ENCODE results near the gene BPIFB4.
"Not testable (repeated sequence)": the region's sequence is repeated elsewhere in the genome, so short reads cannot be mapped to it uniquely, and the experiment has no call there.

BPIFB4 gene

DNA sequence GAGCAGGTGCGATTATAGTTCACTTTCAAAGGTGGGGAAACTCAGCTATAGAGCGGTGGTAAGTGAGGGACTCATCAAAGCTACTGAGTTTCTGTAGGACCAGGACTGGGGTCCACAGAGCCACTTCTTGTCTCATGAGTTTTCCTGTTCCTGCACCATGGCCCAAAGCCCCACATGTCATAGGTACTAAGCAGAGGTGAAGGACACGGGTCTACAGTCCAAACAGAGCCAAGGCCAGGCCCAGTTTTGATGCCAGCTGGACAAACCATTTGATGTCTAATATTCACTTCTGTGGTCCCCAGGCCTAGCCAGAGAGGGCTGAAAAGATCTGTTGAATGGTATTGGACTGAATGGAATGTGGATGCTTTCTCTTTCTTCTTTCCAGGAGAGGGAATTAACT lies 37.0 kb upstream of the BPIFB4 start:
- Histone ChIP-seq H3K27me3 (no peaks in the 10 kb centered on the region), H3K4me3 (no peak overlapping the region), H3K4me1 (no peaks in the 10 kb centered on the region), H3K4me2 (no peak overlapping the region), H3K9ac (no peak overlapping the region), H3K9me3 (replicated peaks in 1 of 11) (peaks cover 32 to 42% (median 36%) of the 10 kb centered on the region in 11 experiments), H4K20me1 (no peaks in the 10 kb centered on the region), H3K36me3 (no peaks in the 10 kb centered on the region; a peak in 1 of 22 replicates), H3K27ac (no peak overlapping the region)
- TF ChIP-seq Cebpa-rat (IDR thresholded peaks at IDR 0.05): no peak

DNA sequence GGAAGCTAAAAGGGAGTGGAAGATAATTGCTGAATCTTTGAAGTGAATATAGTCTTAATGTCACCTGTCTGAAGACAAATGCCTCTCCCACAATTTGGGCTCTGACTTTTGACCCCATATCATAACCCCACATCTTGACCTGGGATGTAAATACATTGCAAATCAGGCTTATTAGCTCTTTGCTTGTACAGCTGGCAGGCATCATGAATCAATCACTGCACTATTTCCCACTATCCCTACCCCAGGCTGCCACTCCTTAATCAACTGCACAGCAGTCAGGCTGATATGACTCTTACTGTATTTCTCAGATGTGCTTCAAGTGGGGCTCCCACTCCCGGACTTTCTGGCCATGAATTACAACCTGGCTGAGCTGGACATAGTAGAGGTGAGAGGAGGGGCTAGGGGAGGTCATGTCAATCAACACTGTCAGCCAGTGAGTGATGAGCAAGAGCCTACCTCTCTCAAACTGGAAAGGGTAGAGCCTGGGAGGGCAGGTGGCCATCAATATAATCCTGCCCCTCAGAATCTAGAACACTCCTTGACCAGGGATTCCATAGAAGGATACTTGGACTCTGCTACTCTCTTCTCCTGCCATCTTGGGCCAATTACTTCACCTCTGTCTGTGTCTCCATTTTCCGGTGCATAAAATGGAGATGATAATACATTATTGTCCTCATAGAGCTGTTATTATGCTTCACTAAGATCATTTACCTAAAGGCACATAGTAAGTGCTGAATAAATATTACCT lies 36.3 kb upstream of the BPIFB4 start:
- no peak overlapping the region for H3K27ac ChIP-seq
- no peaks in the 10 kb centered on the region for H3K27me3 ChIP-seq
- H4K20me1 ChIP-seq: no peaks in the 10 kb centered on the region
- H3K4me2 ChIP-seq: no peak overlapping the region
- H3K9ac ChIP-seq: no peak overlapping the region
- no peaks in the 10 kb centered on the region; a peak in 1 of 22 replicates for H3K36me3 ChIP-seq
- TF ChIP-seq Cebpa-rat (IDR thresholded peaks at IDR 0.05): no peak
- H3K9me3 ChIP-seq (replicated peaks in 1 of 11): peaks cover 35 to 47% (median 41%) of the 10 kb centered on the region in 11 experiments
- H3K4me3 ChIP-seq: no peak overlapping the region
- H3K4me1 ChIP-seq: no peaks in the 10 kb centered on the region

DNA sequence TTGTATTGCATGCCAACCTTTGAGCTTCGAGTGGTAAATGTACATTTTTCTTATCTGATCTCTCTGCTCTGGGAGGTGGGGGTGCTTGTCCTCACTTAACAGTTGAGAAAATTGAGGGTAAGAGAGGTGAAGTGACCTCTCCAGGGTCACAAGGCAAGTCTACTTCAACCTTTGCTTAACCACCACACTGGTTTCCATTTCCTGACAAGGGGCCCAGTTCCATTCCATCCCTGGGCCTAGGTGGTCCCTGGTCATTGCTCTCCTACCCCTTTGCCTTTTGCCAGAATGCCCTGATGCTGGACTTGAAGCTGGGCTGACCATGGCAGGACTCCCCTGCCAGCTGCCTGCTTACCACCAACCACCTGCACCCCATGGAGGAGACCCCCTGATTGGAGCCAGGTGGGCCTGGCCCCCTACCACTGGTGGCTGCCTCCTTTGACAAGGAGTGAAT lies 35.7 kb upstream of the BPIFB4 start:
- no peaks in the 10 kb centered on the region for H4K20me1 ChIP-seq
- no peak for TF ChIP-seq Cebpa-rat (IDR thresholded peaks at IDR 0.05)
- H3K4me2 ChIP-seq: no peak overlapping the region
- H3K9ac ChIP-seq: no peak overlapping the region
- no peak overlapping the region for H3K27ac ChIP-seq
- H3K9me3 ChIP-seq (replicated peaks in 1 of 11): peaks cover 35 to 47% (median 41%) of the 10 kb centered on the region in 11 experiments
- H3K4me1 ChIP-seq: no peaks in the 10 kb centered on the region
- no peak overlapping the region for H3K4me3 ChIP-seq
- H3K27me3 ChIP-seq: no peaks in the 10 kb centered on the region
- H3K36me3 ChIP-seq: no peaks in the 10 kb centered on the region; a peak in 1 of 22 replicates

DNA sequence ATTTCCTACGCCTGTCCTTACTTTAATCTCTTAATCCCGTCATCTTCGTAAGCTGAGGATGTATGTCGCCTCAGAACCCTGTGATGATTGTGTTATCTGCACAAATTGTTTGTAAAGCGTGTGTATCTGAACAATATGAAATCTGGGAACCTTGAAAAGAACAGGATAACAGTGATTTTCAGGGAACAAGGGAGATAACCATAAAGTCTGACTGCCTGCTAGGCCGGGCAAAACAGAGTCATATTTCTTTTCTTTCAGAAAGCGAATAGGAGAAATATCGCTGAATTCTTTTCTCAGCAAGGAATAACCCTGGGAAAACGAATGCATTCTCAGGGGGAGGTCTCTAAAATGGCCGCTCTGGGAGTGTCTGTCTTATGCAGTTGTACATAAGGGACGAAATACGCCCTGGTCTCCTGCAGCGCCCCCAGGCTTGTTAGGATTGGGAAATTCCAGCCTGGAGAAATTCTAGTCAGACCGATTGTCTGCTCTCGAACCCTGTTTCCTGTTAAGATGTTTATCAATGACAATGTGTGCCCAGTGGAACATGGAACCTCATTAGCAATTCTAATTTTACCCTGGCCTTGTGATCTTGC lies 34.2 kb upstream of the BPIFB4 start:
- H3K9me3 ChIP-seq (replicated peaks in 1 of 11): peaks cover 35 to 47% (median 41%) of the 10 kb centered on the region in 11 experiments

DNA sequence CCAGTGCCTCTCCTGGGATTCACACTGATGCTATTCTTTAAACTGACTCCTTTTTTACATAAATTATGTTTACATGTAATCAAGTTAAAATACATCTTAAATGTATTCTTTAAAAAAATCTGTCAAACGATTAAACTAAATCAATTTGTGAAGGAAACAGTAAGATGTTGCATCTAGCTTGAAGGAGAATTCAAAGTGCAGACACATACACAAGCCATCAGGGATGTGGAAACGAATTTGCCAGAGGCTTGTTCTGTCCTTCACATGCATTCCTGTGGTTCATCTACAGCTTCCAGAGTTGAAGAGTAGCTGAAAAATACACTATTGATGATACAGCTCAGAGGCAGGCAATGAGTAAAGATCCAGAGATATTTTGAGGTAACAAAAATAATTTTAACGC lies 33.0 kb upstream of the BPIFB4 start:
- no peaks in the 10 kb centered on the region; a peak in 1 of 22 replicates for H3K36me3 ChIP-seq
- H3K4me3 ChIP-seq: no peak overlapping the region
- H3K4me1 ChIP-seq: no peaks in the 10 kb centered on the region
- H3K9me3 ChIP-seq (replicated peaks in 1 of 11): peaks cover 35 to 47% (median 41%) of the 10 kb centered on the region in 11 experiments
- H3K4me2 ChIP-seq: no peak overlapping the region
- no peak for TF ChIP-seq Cebpa-rat (IDR thresholded peaks at IDR 0.05)
- H3K9ac ChIP-seq: no peak overlapping the region
- no peaks in the 10 kb centered on the region for H4K20me1 ChIP-seq
- no peaks in the 10 kb centered on the region for H3K27me3 ChIP-seq
- H3K27ac ChIP-seq: no peak overlapping the region

More for the DNA sequence above, 34.2 kb upstream of the BPIFB4 start:
- H3K27ac ChIP-seq, H3K27me3 ChIP-seq, H3K36me3 ChIP-seq, H3K9ac ChIP-seq, H4K20me1 ChIP-seq, H3K4me1 ChIP-seq, H3K4me3 ChIP-seq, H3K4me2 ChIP-seq: not testable (repeated sequence)

DNA sequence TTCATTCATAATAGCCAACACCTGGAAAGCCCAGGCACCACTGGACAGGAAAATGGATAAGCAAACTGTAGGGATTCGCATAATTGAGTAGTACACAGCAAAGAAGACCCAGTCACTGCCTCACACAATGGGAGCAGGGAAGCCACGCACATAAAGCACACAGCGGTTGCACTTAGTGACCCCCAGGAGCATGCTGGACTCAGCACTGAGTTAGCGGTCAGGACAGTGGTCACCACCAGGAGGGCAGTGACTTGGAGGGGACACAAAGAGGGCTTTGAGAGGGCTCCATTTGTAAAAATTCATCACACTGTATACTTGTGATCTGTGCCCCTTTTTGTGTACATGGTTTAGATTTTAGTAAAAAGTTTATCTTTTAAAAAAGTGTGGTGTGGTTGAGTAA lies 28.1 kb upstream of the BPIFB4 start:
- Histone ChIP-seq H3K9me3 (replicated peaks in 1 of 11) (peaks cover 9 to 16% (median 13%) of the 10 kb centered on the region in 11 experiments), H3K4me2 (no peak overlapping the region), H3K4me3 (no peak overlapping the region), H4K20me1 (no peaks in the 10 kb centered on the region; a peak in 1 of 22 replicates), H3K27me3 (no peaks in the 10 kb centered on the region), H3K27ac (no peak overlapping the region), H3K4me1 (peaks cover 0 to 23% (median 15%) of the 10 kb centered on the region in 10 experiments; a peak in 14 of 20 replicates), H3K9ac (no peak overlapping the region), H3K36me3 (no peaks in the 10 kb centered on the region)
- no peak for TF ChIP-seq Cebpa-rat (IDR thresholded peaks at IDR 0.05)

DNA sequence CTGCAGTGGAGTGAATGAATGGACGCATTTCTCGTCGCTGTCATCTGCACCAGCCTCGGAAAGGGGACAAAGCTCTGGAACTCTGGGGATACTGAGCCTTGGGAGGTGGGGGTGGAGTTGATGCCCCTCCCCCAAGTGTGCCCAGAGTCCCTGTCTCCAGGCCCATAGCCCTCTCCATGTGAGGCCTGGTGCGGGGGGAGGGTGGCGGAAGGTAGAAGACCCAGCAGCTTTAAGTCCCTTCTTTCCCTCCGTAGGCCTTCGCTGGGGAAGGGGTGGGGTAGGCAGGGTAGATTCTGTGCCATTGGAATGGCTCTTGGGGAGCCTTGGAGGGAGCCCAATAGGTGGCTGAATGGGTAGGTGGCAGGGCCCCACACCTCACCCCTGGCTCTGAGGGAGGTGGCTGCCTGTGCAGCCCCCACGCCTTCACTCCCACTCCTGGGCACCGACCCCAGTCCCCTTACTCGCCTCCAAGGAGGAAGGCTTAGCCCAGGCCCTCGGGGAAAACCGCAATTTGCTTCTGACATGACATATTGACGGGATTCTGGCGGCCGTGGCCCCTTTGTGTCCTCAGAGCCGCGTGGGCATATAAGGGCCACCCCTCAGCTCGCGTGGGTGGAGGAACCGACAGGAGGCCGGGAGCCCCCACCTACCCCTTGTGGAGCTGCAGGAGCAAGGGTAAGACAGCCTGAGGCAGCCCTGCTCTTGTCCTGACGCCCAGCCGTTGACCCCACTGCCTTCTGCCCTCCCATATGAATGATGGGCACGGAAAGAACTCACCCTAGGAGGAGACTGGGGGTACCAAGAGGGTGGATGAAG lies 25.9 kb upstream of the BPIFB4 start, which contains the start of gene BPIFB3:
Gene BPIFB3 (plus strand): TSS at position 613 of the 816 bp plus-strand sequence. CDS start 1,533 bp downstream, outside the sequence.
- Histone ChIP-seq H3K36me3 (no peaks in the 10 kb centered on the region), H3K4me2 (peak within 1 kb of the TSS in 3 of 11 experiments; percentile 32 to 58 (median 55); a peak in 6 of 22 replicates), H3K9me3 (replicated peaks in 1 of 11) (no peaks in the 10 kb centered on the region), H4K20me1 (no peaks in the 10 kb centered on the region; a peak in 1 of 22 replicates), H3K9ac (peak within 1 kb of the TSS in 1 of 11 experiments; percentile 16; a peak in 1 of 22 replicates), H3K4me3 (no peak within 1 kb of the TSS), H3K4me1 (peaks cover 0 to 23% (median 15%) of the 10 kb centered on the region in 10 experiments; a peak in 14 of 20 replicates), H3K27ac (no peak within 1 kb of the TSS), H3K27me3 (no peaks in the 10 kb centered on the region)
- TF ChIP-seq Cebpa-rat (IDR thresholded peaks at IDR 0.05): no peak

DNA sequence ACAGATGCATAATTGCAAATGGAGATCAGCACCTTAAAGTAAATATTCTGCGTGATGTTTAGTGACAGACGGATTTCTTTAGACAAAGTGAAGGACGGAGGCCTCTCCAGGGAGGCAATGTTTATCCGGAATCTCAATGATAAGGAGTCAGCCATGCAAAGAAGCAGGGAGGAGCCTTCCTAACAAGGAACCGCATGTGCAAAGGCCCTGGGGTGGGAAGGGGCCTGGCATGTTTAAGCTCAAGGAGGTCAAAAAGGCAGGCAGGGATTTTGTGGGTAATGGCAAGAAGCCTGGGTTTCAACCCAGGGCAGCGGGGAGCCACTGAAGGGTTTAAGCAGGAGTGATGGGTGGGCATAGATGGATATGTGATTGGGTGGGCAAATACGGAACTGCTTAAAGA lies 25.1 kb upstream of the BPIFB4 start:
- no peaks in the 10 kb centered on the region for H3K27me3 ChIP-seq
- H3K9me3 ChIP-seq (replicated peaks in 1 of 11): no peaks in the 10 kb centered on the region
- no peaks in the 10 kb centered on the region for H3K36me3 ChIP-seq
- no peak overlapping the region for H3K4me3 ChIP-seq
- H3K4me2 ChIP-seq: peak overlapping the region in 1 of 11 experiments; percentile 58; a peak in 2 of 22 replicates
- H4K20me1 ChIP-seq: no peaks in the 10 kb centered on the region; a peak in 1 of 22 replicates
- no peak overlapping the region for H3K27ac ChIP-seq
- H3K9ac ChIP-seq: 0 out of 22 replicates have a peak overlapping the region, but pooled peaks of 1 of the 11 experiments have one; percentile 16
- peaks cover 0 to 23% (median 15%) of the 10 kb centered on the region in 10 experiments; a peak in 14 of 20 replicates for H3K4me1 ChIP-seq
- no peak for TF ChIP-seq Cebpa-rat (IDR thresholded peaks at IDR 0.05)

DNA sequence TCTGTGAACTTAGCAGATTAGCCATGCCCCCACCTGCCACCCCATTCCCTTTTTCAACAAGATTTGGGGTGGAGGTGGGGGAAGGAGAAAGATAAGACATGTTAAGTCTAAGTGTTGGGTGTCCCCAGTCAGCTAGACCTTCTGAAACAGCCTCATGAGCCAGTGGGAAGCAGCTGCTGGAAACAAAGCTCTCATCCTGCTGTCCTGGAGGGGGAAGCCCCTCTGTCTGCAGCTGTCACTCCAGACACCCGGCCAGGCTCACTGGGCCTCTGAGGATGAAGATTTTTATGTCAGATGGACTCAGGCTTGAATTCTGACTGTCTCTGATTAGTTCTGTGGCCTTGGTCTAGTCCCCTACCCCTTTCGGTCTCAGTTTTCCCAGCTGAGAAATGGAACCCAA lies 24.7 kb upstream of the BPIFB4 start:
- peaks cover 0 to 23% (median 15%) of the 10 kb centered on the region in 10 experiments; a peak in 14 of 20 replicates for H3K4me1 ChIP-seq
- no peaks in the 10 kb centered on the region for H3K9me3 ChIP-seq (replicated peaks in 1 of 11)
- no peak for TF ChIP-seq Cebpa-rat (IDR thresholded peaks at IDR 0.05)
- no peak overlapping the region for H3K27ac ChIP-seq
- H3K4me2 ChIP-seq: peak overlapping the region in 6 of 11 experiments; percentile 24 to 58 (median 42); a peak in 11 of 22 replicates
- no peaks in the 10 kb centered on the region; a peak in 1 of 22 replicates for H4K20me1 ChIP-seq
- H3K9ac ChIP-seq: peak overlapping the region in 1 of 11 experiments; percentile 16; a peak in 1 of 22 replicates
- H3K36me3 ChIP-seq: no peaks in the 10 kb centered on the region
- no peaks in the 10 kb centered on the region for H3K27me3 ChIP-seq
- H3K4me3 ChIP-seq: no peak overlapping the region

Measured in BLaER1 treated with 17β-estradiol and CSF1 and Interleukin-3, amounts not matched to agents 10 nM and 100 nM (cell line).